ENCODE data around the gene FGD5. TPM values are rescaled to one million over a fixed set of nuclear protein-coding genes. Genes with fewer than 3 reads are reported as not detected.
A peak's percentile ranks its signal among the peaks of the same experiment; 100 is the strongest.

Gene FGD5
- total and polyA plus RNA-seq, 9 of the 15 experiments (the other 6 are each of a cell fraction or from before 2014, with no cell fraction given) = 0.18 TPM; not detected in 8

GRCh38 chr3:14933820-14934425 lies 115.2 kb downstream of the FGD5 start:
- no peaks in the 10 kb centered on the region for H4K20me1 ChIP-seq (replicated peaks; ENCODE audit: control insufficient read depth, insufficient read depth, low read length)
- H3K4me3 ChIP-seq = no peak overlapping the region
- TF ChIP-seq FOS (IDR thresholded peaks at IDR 0.05; ENCODE audit: extremely low read depth, insufficient read length) = no peak
- no peak for TF ChIP-seq CREB5 (CRISPR knock-in tag; IDR thresholded peaks at IDR 0.05)
- TF ChIP-seq MEIS2 (IDR thresholded peaks at IDR 0.05; ENCODE audit: partially characterized antibody) = peak; percentile 32
- TF ChIP-seq PBX2 (CRISPR knock-in tag; IDR thresholded peaks at IDR 0.05; ENCODE audit: low read depth) = no peak
- peak; percentile 57 for TF ChIP-seq PBX2 (tag; conservative IDR thresholded peaks at IDR 0.05; ENCODE audit: low read depth)
- H3K27me3 ChIP-seq (ENCODE audit: control insufficient read depth in 2 of 2, insufficient read depth in 2 of 2, low read length in 2 of 2) = peaks cover 0 to 5% of the 10 kb centered on the region in 2 experiments; a peak in 1 of 5 replicates
- H3K4me1 ChIP-seq (replicated peaks in 1 of 2; ENCODE audit: control insufficient read depth in 2 of 2, insufficient read depth in 2 of 2, low read length in 2 of 2) = peaks cover 0 to 2% of the 10 kb centered on the region in 2 experiments; a peak in 1 of 5 replicates
- no peaks in the 10 kb centered on the region for H3K9me3 ChIP-seq (replicated peaks; ENCODE audit: control insufficient read depth, insufficient read depth, low read depth, low read length)
- CTCF ChIA-PET (ENCODE audit: low intra/inter-chr PET ratio) = no interaction called here
- in situ Hi-C loops (cut with MboI) (no loop called here), intact Hi-C loops (cut with micrococcal nuclease) (no loop called here)
- H3K9ac ChIP-seq (ENCODE audit: insufficient read depth in 1 of 2, low read depth in 2 of 2, low read length in 2 of 2) = no peak overlapping the region
- FAIRE-seq (no peak), DNase-seq (ENCODE audit: extremely low read depth in 1 of 4, low spot score in 3 of 4) (no peak), ATAC-seq (no peak)
- no peak overlapping the region for H3K27ac ChIP-seq (ENCODE audit: extremely low read depth, low read depth, low read length)
- peak overlapping the region; percentile 14; the same call in 1 of the 2 replicates for H2AFZ ChIP-seq (ENCODE audit: low read depth, low read length)
- POLR2A ChIA-PET = interaction anchor here (1.1 to 2.0 kb wide), 4 partner anchors 10 to 13 kb away, joined by 3 to 9 read pairs (median 4); partner anchors contain the start of gene NR2C2
- no peaks in the 10 kb centered on the region for H3K79me2 ChIP-seq (ENCODE audit: control insufficient read depth, insufficient read depth, low read length)
- H3K4me2 ChIP-seq (ENCODE audit: insufficient read depth, low read length) = no peak overlapping the region
- BruUV-seq (replicated peaks) = no TSS peak
- H3K36me3 ChIP-seq (ENCODE audit: control insufficient read depth, insufficient read depth, low read length) = no peaks in the 10 kb centered on the region
- H3K9me1 ChIP-seq (ENCODE audit: control insufficient read depth, insufficient read depth, low read length) = no peaks in the 10 kb centered on the region
- WGBS (ENCODE audit: insufficient coverage, low coverage, missing lambda C conversion rate) = 17% methylated on average over 7 of the region's 7 CpGs

All from K562 (cell line).